Measurements from ENCODE around the gene LYG2.

Gene LYG2

DNA sequence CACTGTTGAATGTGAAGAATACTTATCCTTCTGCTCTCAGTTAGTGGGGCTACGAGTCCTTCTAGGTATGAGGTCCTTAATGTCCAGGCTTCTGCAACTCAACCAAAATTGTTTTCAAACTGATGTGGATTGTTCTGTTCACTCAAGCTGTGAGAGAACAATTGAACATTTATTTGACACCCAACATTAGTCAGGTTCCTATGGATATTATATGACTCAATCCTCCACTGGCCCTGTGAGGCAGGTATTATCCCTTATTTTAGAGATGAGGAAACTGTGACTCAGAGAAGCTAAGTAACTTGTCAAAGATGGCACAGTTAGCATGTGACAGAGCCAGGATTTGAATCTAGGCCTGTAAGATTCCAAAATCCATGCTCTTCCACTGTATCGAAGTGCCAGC lies 1.2 kb upstream of the LYG2 start:
- no peaks in the 10 kb centered on the region for H3K36me3 ChIP-seq (replicated peaks; ENCODE audit: low read depth, low read length)

DNA sequence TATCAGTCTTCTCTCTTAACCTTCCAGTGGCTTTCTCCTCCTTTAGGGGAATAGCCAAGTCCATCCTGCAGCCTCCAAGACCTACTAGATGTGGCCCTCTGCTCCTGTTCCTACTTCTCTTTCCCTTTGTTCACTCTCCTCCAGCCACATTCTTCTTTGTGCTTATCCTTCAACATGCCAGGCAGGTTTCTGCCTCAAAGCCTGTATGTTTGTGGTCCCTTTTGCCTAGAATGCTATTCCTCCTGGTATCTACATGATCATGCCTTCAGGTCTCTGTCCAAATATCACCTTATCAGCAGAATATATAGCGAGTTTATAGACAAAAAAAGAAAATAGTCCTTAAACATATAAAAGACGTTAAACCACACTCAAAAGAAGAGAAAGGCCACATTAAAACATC lies 5.5 kb downstream of the LYG2 start:
- Histone ChIP-seq H3K9me3 (ENCODE audit: insufficient read depth, low read length) (no peaks in the 10 kb centered on the region), H2AFZ (ENCODE audit: low read depth, low read length) (no peak overlapping the region), H3K4me2 (ENCODE audit: low read length) (no peak overlapping the region), H3K9ac (ENCODE audit: low read length) (no peak overlapping the region), H4K20me1 (ENCODE audit: insufficient read depth, low read length) (no peaks in the 10 kb centered on the region), H3K27me3 (ENCODE audit: low read depth, low read length) (no peaks in the 10 kb centered on the region), H3K36me3 (replicated peaks; ENCODE audit: low read depth, low read length) (no peaks in the 10 kb centered on the region), H3K27ac (ENCODE audit: low read length) (no peak overlapping the region), H3K4me3 (ENCODE audit: low read length) (no peak overlapping the region), H3K79me2 (ENCODE audit: low read length) (no peaks in the 10 kb centered on the region), H3K4me1 (ENCODE audit: low read length) (no peaks in the 10 kb centered on the region)
- no peak for TF ChIP-seq EZH2phosphoT487 (IDR thresholded peaks at IDR 0.05; ENCODE audit: low read depth)
- TF ChIP-seq, protein P1, sequence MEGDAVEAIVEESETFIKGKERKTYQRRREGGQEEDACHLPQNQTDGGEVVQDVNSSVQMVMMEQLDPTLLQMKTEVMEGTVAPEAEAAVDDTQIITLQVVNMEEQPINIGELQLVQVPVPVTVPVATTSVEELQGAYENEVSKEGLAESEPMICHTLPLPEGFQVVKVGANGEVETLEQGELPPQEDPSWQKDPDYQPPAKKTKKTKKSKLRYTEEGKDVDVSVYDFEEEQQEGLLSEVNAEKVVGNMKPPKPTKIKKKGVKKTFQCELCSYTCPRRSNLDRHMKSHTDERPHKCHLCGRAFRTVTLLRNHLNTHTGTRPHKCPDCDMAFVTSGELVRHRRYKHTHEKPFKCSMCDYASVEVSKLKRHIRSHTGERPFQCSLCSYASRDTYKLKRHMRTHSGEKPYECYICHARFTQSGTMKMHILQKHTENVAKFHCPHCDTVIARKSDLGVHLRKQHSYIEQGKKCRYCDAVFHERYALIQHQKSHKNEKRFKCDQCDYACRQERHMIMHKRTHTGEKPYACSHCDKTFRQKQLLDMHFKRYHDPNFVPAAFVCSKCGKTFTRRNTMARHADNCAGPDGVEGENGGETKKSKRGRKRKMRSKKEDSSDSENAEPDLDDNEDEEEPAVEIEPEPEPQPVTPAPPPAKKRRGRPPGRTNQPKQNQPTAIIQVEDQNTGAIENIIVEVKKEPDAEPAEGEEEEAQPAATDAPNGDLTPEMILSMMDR (IDR thresholded peaks at IDR 0.05; ENCODE audit: low read depth, low read length), result no peak

More for the DNA sequence above, 1.2 kb upstream of the LYG2 start:
- Histone ChIP-seq H3K79me2 (ENCODE audit: low read length) (no peaks in the 10 kb centered on the region), H3K27ac (ENCODE audit: low read length) (no peak overlapping the region), H3K9me3 (ENCODE audit: insufficient read depth, low read length) (no peaks in the 10 kb centered on the region), H4K20me1 (ENCODE audit: insufficient read depth, low read length) (no peaks in the 10 kb centered on the region), H3K4me2 (ENCODE audit: low read length) (no peak overlapping the region), H3K4me3 (ENCODE audit: low read length) (no peak overlapping the region), H3K27me3 (ENCODE audit: low read depth, low read length) (no peaks in the 10 kb centered on the region), H3K9ac (ENCODE audit: low read length) (no peak overlapping the region), H3K4me1 (ENCODE audit: low read length) (no peaks in the 10 kb centered on the region), H2AFZ (ENCODE audit: low read depth, low read length) (no peak overlapping the region)
- TF ChIP-seq EZH2phosphoT487 (IDR thresholded peaks at IDR 0.05; ENCODE audit: low read depth), result no peak
- TF ChIP-seq, protein P1 (IDR thresholded peaks at IDR 0.05; ENCODE audit: low read depth, low read length), result no peak

- Histone ChIP-seq H3K4me3 (ENCODE audit: low read length) (no peak overlapping the region), H4K20me1 (ENCODE audit: insufficient read depth, low read length) (no peaks in the 10 kb centered on the region), H3K9me3 (ENCODE audit: insufficient read depth, low read length) (no peaks in the 10 kb centered on the region), H3K9ac (ENCODE audit: low read length) (no peak overlapping the region), H3K27ac (ENCODE audit: low read length) (no peak overlapping the region), H3K27me3 (ENCODE audit: low read depth, low read length) (no peaks in the 10 kb centered on the region), H3K79me2 (ENCODE audit: low read length) (no peaks in the 10 kb centered on the region), H3K4me1 (ENCODE audit: low read length) (peaks cover 12% of the 10 kb centered on the region), H2AFZ (ENCODE audit: low read depth, low read length) (no peak overlapping the region), H3K4me2 (ENCODE audit: low read length) (no peak overlapping the region), H3K36me3 (replicated peaks; ENCODE audit: low read depth, low read length) (no peaks in the 10 kb centered on the region)
- TF ChIP-seq, protein P1 (IDR thresholded peaks at IDR 0.05; ENCODE audit: low read depth, low read length), result no peak
- TF ChIP-seq EZH2phosphoT487 (IDR thresholded peaks at IDR 0.05; ENCODE audit: low read depth), result no peak
These were observed 13.3 kb downstream of the LYG2 start for GRCh38 chr2:99242151-99242550.

DNA sequence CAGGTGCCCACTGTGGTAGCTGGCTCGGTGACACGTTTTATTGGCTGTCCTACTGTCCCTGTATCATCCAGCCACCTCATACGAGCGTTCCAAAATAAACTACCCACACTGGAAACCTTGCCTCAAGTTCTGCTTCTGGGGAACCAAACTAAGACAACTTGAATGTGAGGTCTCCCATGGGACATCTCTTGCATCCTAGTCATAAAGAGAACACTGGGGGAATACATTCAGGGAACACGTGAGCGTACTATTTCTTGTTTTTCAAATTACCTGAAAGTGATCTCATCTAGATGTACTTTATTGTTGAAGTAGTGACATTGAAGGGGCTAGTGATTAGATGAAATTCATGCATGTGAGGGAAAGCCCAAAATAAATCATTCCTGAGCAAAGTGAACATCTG lies 15.0 kb downstream of the LYG2 start:
- Histone ChIP-seq H3K9ac (ENCODE audit: low read length) (no peak overlapping the region), H3K4me3 (ENCODE audit: low read length) (no peak overlapping the region), H3K79me2 (ENCODE audit: low read length) (no peaks in the 10 kb centered on the region), H2AFZ (ENCODE audit: low read depth, low read length) (no peak overlapping the region), H3K27me3 (ENCODE audit: low read depth, low read length) (no peaks in the 10 kb centered on the region), H3K4me1 (ENCODE audit: low read length) (peaks cover 12% of the 10 kb centered on the region), H3K9me3 (ENCODE audit: insufficient read depth, low read length) (no peaks in the 10 kb centered on the region), H3K36me3 (replicated peaks; ENCODE audit: low read depth, low read length) (no peaks in the 10 kb centered on the region), H3K27ac (ENCODE audit: low read length) (no peak overlapping the region), H4K20me1 (ENCODE audit: insufficient read depth, low read length) (no peaks in the 10 kb centered on the region), H3K4me2 (ENCODE audit: low read length) (peak overlapping the region; percentile 42)
- TF ChIP-seq, protein P1 (IDR thresholded peaks at IDR 0.05; ENCODE audit: low read depth, low read length), result no peak
- TF ChIP-seq EZH2phosphoT487 (IDR thresholded peaks at IDR 0.05; ENCODE audit: low read depth), result no peak
